Hepatocyte (in vitro differentiated cells): ENCODE measurements around the gene PYY.

Experiments used
- EZH2 ChIP-seq: fragments of 200-600 bp; sonication (generic); IDR thresholded peaks from 2 replicates; pipeline ENCODE4 v1.6.1; 2016; ENCODE audit warnings: antibody characterized with exemption, mild to moderate bottlenecking, borderline replicate concordance
- TF ChIP-seq, protein P1 (sequence below): fragments of 200-600 bp; sonication (generic); IDR thresholded peaks from 2 replicates; pipeline ENCODE4 v1.5.1; 2016; ENCODE audit warnings: antibody characterized with exemption, mild to moderate bottlenecking; ENCODE audit not compliant: poor library complexity

DNA sequence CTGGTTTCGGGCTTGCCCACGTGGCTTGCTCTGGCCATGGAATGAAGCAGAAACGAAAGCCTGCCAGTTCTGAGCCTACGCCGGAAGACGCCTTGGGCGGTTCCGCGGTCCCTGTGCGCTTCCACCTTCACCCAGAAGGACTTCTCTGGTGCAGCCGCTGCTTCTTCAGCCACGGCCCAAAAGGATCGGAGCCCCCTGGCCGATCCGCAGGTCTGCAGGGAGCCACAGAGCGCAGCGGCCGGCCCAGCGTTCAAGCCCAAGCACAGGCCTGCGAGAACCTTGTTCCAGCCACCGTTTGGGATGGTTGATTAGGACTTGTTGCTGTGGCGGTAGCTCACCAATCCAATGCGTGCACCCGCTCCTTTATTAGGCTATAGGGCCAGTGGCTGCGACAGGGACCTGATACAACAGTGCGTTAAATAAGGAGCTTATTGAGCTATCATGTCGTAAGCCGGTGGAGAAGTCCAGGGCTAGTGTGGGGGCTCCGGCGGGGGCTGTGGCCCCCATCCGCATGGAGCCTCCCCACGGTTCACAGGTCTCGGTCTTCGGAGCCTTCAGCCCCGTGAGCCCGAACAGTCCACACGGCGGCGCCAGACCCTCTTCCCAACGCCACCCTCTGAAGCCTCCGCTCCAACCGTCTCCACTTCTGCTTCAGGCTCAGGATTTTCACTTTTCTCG, 36.3 kb downstream of the PYY start:
- TF ChIP-seq, protein P1, sequence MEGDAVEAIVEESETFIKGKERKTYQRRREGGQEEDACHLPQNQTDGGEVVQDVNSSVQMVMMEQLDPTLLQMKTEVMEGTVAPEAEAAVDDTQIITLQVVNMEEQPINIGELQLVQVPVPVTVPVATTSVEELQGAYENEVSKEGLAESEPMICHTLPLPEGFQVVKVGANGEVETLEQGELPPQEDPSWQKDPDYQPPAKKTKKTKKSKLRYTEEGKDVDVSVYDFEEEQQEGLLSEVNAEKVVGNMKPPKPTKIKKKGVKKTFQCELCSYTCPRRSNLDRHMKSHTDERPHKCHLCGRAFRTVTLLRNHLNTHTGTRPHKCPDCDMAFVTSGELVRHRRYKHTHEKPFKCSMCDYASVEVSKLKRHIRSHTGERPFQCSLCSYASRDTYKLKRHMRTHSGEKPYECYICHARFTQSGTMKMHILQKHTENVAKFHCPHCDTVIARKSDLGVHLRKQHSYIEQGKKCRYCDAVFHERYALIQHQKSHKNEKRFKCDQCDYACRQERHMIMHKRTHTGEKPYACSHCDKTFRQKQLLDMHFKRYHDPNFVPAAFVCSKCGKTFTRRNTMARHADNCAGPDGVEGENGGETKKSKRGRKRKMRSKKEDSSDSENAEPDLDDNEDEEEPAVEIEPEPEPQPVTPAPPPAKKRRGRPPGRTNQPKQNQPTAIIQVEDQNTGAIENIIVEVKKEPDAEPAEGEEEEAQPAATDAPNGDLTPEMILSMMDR = peak; percentile 36
- no peak for TF ChIP-seq EZH2
